Activated naive CD8-positive, alpha-beta T cell treated with anti-CD3 and anti-CD28 coated beads, Interleukin-2, amount 10 ng/mL, durations not matched to agents 7 days and 5 days (primary cell): Measurements from ENCODE around the gene DHX29. TPM values are rescaled to one million over a fixed set of nuclear protein-coding genes. Genes with fewer than 3 reads are reported as not detected.
A peak's percentile ranks its signal among the peaks of the same experiment; 100 is the strongest.
"Not testable (repeated sequence)": the region's sequence is repeated elsewhere in the genome, so short reads cannot be mapped to it uniquely, and the experiment has no call there.

ENCODE experiments used
- ATAC-seq: fragments of 150-1000 bp; cut with Tn5 transposase; one replicate; pipeline ENCODE4 v1.10.0; 2021; ENCODE audit warnings: low read depth, moderate library complexity
- POLR2A ChIA-PET: fragments of 350-600 bp; sonication (Branson Sonifier 250); formaldehyde crosslinking; loops from one replicate; lab custom pipeline; 2021; ENCODE audit warnings: antibody characterized with exemption; lab: Charles Lee
- DNase-seq: peaks from one replicate; pipeline ENCODE4 v3.0.0; 2021
- H3K27ac Mint-ChIP-seq: one replicate; pipeline ENCODE4 v1.8.0; 2022; ENCODE audit warnings: mild to moderate bottlenecking, mixed read lengths
- H3K27me3 Mint-ChIP-seq: one replicate; pipeline ENCODE4 v1.8.0; 2022; ENCODE audit warnings: mild to moderate bottlenecking, moderate library complexity, mixed read lengths
- H3K36me3 Mint-ChIP-seq: one replicate; pipeline ENCODE4 v1.8.0; 2021; ENCODE audit warnings: mild to moderate bottlenecking, mixed read lengths
- H3K4me1 Mint-ChIP-seq: one replicate; pipeline ENCODE4 v1.8.0; 2021; ENCODE audit warnings: mixed read lengths
- H3K4me3 Mint-ChIP-seq: one replicate; pipeline ENCODE4 v1.8.0; 2022; ENCODE audit warnings: mild to moderate bottlenecking, moderate library complexity, mixed read lengths
- H3K9me3 Mint-ChIP-seq: one replicate; pipeline ENCODE4 v1.8.0; 2021; ENCODE audit warnings: mixed read lengths
- total RNA-seq, 2 experiments: library from RNA; stranded (reverse); gene quantifications; one replicate each; pipeline ENCODE4 v1.2.3, GENCODE V29; 2021

DHX29 gene
- total RNA-seq, 2 experiments from 2014 or later: 17.4 to 18.9 TPM

DNA sequence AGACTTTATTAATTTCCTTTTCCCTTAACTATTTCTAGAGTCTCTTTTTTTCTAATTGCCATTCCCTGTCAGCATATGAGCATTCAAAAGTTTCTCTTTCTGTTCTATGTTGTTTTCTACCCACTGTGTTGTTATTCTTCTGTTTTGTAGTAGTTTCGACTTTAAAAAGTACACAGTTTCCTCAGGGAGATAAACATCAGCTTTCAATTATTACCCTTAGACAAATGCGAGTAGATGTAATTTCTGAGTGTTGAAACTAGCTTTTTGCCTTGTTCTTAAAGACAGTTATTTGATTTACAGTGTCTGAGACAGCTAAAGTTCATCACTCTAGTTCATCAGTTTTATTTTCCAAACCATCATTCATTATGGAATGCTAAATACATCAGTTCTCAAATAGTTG lies 19.8 kb upstream of the DHX29 start:
- ATAC-seq: no peak
- H3K27ac Mint-ChIP-seq: no peak overlapping the region
- POLR2A ChIA-PET: no interaction called here
- no peaks in the 10 kb centered on the region for H3K9me3 Mint-ChIP-seq
- H3K36me3 Mint-ChIP-seq: peaks cover 17% of the 10 kb centered on the region
- no peak for DNase-seq
- H3K4me1 Mint-ChIP-seq: peaks cover 11% of the 10 kb centered on the region
- no peaks in the 10 kb centered on the region for H3K27me3 Mint-ChIP-seq
- H3K4me3 Mint-ChIP-seq: no peak overlapping the region

DNA sequence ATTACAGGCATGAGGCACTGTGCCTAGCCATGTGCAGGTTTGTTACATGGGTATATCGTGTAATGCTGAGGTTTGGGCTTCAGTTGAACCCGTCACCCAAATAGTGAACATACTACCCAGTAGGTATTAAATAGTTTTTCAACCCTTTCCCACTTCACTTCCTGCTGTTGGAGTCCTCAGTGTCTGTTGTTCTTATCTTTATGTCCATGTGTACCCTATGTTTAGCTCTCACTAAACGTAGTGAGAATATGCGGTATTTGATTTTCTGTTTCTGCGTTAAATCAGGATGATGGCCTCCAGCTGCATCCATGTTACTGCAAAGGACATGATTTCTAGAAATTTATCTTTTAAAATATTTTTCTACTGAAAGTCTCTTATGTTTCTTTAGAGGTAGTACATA lies 18.1 kb upstream of the DHX29 start:
- Mint-ChIP-seq H3K36me3 (peaks cover 11% of the 10 kb centered on the region), H3K27ac (no peak overlapping the region), H3K27me3 (no peaks in the 10 kb centered on the region), H3K4me3 (no peak overlapping the region), H3K9me3 (no peaks in the 10 kb centered on the region), H3K4me1 (peaks cover 11% of the 10 kb centered on the region)
- ATAC-seq (no peak), DNase-seq (no peak)
- POLR2A ChIA-PET: no interaction called here

DNA sequence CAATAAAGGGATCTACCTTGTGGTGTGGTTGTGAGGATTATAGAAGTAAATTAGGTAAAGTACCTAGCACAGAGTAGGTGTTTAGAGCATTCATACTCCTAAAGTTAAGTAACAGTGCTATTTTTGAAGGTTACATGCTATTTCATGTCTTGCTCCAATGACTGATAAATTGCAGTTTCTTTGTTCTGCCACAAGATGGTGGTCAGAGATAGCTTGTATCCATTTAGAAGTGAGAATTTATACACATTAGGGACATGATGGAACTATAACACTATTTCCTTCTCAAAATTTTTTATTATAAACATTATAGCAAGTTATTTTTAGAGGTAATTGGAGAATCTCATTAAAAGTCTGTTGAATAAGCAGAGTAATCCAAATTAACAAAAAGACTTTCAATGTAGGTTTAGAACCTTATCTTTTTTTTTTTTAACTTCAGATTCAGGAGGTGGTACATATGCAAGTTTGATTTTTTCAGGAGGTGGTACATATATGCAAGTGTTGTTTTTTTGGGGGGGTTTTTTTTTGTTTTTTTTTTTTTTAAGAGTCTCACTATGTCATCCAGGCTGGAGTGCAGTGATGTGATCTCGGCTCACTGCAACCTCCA lies 17.4 kb upstream of the DHX29 start:
- Mint-ChIP-seq H3K9me3 (no peaks in the 10 kb centered on the region), H3K4me3 (no peak overlapping the region), H3K27me3 (no peaks in the 10 kb centered on the region), H3K27ac (no peak overlapping the region), H3K36me3 (peaks cover 7% of the 10 kb centered on the region), H3K4me1 (peaks cover 7% of the 10 kb centered on the region)
- ATAC-seq (peak; percentile 30), DNase-seq (no peak)
- POLR2A ChIA-PET: interaction anchor here (0.7 kb wide), 1 partner anchor 831 kb away, joined by 3 read pairs; no protein-coding TSS in a partner anchor

DNA sequence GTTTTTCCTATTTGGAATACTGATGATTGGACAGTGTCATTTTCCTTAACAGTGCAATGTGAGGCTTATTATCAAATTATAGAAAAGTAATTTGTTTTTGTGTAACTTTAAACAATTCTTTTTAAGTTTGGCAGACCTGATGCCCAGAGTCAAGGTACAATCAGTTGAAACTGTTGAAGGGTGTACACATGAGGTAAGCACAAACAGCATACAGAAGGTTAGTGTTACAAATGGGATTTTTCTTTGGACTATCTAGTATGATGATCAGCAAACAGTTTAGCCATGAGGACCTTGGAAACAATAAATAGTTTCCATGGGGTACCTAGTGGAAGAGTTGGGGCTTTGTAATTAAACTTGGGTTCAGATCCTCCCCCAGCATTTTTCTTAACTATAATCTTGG lies 16.5 kb upstream of the DHX29 start:
- no peaks in the 10 kb centered on the region for H3K9me3 Mint-ChIP-seq
- H3K27me3 Mint-ChIP-seq: no peaks in the 10 kb centered on the region
- H3K36me3 Mint-ChIP-seq: peaks cover 6% of the 10 kb centered on the region
- ATAC-seq (no peak), DNase-seq (no peak)
- H3K4me3 Mint-ChIP-seq: no peak overlapping the region
- H3K27ac Mint-ChIP-seq: no peak overlapping the region
- POLR2A ChIA-PET: no interaction called here
- H3K4me1 Mint-ChIP-seq: peaks cover 7% of the 10 kb centered on the region

DNA sequence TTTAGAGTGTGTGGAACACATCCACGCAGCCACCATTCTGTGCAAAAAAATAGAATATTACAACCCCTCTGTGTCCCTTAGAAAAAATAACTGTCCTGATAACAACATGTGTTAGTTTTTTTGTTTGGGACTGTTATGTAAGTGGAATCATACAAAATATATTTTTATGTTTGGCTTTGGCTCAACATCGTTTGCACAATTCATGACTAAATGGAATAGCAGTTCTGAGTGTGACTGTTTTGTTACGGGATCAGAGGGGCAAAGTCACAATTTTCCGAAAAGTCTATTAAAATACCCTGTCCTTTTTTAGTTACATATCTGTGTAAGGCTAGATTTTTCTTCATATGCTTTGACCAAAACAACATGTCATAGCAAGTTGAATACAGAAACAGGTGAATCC lies 13.1 kb upstream of the DHX29 start:
- peaks cover 7% of the 10 kb centered on the region for H3K4me1 Mint-ChIP-seq

DNA sequence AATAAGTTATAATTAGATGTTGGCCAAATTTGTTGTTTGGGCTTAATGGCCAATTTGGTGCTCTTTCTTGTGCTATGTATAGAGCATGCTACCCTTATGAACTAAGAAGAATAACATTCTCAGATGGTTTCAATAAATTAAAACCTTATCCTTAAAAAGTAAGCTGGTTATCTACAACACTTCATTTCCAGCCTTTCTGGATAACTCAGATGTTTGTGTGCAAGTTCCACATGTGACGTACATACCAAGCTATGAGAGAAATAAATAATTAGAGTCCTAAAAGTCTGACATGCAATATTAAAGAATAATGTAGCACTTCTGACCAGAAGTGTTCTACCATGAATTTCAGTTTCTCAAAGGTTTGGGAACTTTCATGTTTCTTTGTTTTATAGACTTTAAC lies 12.0 kb upstream of the DHX29 start:
- Mint-ChIP-seq H3K9me3 (peaks cover 6% of the 10 kb centered on the region), H3K36me3 (peaks cover 23% of the 10 kb centered on the region), H3K4me3 (no peak overlapping the region), H3K27ac (no peak overlapping the region), H3K4me1 (peaks cover 10% of the 10 kb centered on the region), H3K27me3 (no peaks in the 10 kb centered on the region)
- POLR2A ChIA-PET: no interaction called here
- DNase-seq: no peak
- ATAC-seq: no peak

More for the DNA sequence above, 13.1 kb upstream of the DHX29 start:
- POLR2A ChIA-PET: no interaction called here
- H3K27ac Mint-ChIP-seq: no peak overlapping the region
- H3K9me3 Mint-ChIP-seq: peaks cover 4% of the 10 kb centered on the region
- no peaks in the 10 kb centered on the region for H3K27me3 Mint-ChIP-seq
- no peak overlapping the region for H3K4me3 Mint-ChIP-seq
- no peak for DNase-seq
- H3K36me3 Mint-ChIP-seq: peaks cover 21% of the 10 kb centered on the region
- ATAC-seq: no peak

DNA sequence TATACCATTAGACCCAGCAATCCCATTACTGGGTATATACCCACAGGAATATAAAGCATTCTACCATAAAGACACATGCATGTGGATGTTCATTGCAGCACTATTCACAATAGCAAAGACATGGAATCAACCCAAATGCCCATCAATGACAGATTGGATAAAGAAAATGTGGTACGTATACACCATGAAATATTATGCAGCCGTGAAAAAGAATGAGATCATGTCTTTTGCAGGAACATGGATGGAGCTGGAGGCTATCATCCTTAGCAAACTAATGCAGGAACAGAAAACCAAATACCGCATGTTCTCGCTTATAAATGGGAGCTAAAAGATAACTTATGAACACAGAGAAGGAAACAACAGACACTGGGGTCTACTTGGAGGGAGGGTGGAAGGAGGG lies 10.7 kb upstream of the DHX29 start:
- DNase-seq, H3K4me3 Mint-ChIP-seq, ATAC-seq, H3K9me3 Mint-ChIP-seq, H3K27ac Mint-ChIP-seq, H3K27me3 Mint-ChIP-seq, POLR2A ChIA-PET: not testable (repeated sequence)
- peaks cover 18% of the 10 kb centered on the region for H3K4me1 Mint-ChIP-seq
- peaks cover 30% of the 10 kb centered on the region for H3K36me3 Mint-ChIP-seq

DNA sequence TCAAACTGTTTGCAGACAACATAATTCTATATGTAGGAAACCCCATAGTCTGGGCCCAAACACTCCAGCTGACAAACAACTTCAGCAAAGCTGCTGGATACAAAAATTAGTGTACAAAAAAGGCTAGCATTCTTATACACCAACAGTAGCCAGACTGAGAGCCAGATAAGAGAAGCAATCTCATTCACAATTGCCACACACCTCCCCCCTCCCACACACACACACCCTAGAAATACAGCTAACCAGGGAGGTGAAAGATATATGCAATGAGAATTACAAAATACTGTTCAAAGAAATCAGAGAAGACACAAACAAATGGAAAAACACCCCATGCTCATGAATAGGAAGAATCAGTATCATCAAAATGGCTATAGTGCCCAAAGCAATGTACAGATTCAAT lies 9.3 kb upstream of the DHX29 start:
- Mint-ChIP-seq H3K9me3 (peaks cover 8% of the 10 kb centered on the region), H3K4me1 (peaks cover 20% of the 10 kb centered on the region), H3K27ac (no peak overlapping the region), H3K4me3 (no peak overlapping the region), H3K36me3 (peaks cover 33% of the 10 kb centered on the region), H3K27me3 (no peaks in the 10 kb centered on the region)
- DNase-seq: no peak
- ATAC-seq: no peak
- POLR2A ChIA-PET: no interaction called here

DNA sequence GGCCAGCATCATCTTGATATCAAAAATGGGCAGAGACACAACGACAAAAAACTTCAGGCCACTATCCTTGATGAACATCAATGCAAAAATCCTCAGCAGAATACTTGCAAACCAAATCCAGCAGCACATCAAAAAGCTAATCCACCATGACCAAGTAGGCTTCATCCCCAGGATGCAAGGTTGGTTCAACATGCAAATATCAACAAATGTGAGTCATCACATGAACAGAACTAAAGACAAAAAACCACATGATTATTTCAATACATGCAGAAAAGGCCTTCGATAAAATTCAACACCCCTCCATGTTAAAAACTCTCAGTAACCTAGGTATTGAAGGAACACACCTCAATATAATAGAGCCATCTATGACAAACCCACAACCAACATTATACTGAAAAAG lies 8.8 kb upstream of the DHX29 start:
- Mint-ChIP-seq H3K9me3 (peaks cover 8% of the 10 kb centered on the region), H3K27me3 (no peaks in the 10 kb centered on the region), H3K27ac (no peak overlapping the region), H3K4me3 (no peak overlapping the region), H3K4me1 (peaks cover 23% of the 10 kb centered on the region), H3K36me3 (peaks cover 36% of the 10 kb centered on the region)
- POLR2A ChIA-PET: no interaction called here
- DNase-seq (no peak), ATAC-seq (no peak)

DNA sequence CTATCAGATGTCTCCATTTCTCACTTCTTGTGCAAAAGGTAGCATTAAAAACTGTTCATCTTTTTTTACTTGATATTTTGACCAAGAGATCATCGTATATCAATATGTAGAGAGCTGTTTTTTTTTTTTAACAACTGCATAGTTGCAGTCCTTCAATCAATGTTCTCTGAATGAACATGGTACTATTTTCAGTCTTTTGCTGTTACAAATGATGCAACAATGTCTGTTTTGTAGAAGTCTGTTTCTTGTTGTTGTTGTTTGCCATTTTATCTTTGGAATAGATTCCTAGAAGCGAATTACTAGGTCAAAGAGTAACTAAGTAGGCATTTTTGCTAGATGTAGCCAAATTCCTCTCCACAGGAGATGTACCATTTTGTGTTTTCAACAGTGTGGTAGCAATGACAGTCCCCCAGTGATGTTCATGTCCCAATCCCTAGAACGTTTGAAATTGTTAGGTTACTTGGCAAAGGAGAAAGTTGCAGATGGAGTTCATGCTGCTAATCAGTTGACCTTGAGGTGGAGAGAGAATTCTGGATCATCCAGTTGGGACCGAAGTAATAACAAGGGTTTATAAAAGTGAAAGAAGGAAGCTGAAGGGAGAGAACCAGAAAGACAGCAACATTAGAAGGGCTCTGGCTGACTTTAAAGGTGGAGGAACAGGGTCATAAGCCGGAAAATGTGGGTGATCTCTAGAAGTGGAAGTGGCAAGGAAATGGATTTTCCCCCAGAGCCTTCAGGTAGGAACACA lies 6.5 kb upstream of the DHX29 start:
- H3K27me3 Mint-ChIP-seq: no peaks in the 10 kb centered on the region
- ATAC-seq (no peak), DNase-seq (no peak)
- peaks cover 42% of the 10 kb centered on the region for H3K36me3 Mint-ChIP-seq
- POLR2A ChIA-PET: no interaction called here
- H3K27ac Mint-ChIP-seq: no peak overlapping the region
- H3K4me1 Mint-ChIP-seq: peaks cover 26% of the 10 kb centered on the region
- no peak overlapping the region for H3K4me3 Mint-ChIP-seq
- peaks cover 8% of the 10 kb centered on the region for H3K9me3 Mint-ChIP-seq

DNA sequence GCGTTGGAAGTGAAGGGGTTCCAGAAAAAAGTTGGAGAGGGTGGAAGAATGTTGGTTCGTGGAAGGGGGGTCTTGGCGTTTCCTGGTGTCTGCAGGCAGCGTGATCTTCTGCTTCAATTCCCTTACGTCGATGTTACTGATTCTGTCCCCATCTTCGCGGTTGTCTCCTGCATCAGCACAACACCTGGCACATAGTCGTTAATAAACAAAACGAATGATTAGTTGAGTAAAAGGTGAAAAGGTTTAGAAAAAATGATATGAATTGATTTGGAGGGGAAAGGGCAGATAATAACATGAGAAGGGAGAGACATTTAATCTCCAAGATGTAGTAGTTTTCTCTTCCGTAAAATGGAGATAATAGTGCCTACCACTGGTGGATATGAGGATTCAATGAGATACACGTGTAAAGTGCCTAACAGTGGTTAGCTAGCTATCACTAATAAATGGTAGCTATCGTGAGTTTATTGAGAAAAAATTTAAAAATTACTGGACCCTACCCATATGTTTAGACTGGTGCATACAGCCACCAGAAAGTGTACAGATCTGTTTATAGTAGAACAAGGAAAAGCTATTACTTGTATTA lies 851 bp upstream of the DHX29 start:
- POLR2A ChIA-PET: interaction anchor here (0.6 to 1.7 kb wide), 8 partner anchors 11 to 793 kb away, joined by 3 to 4 read pairs (median 3); no protein-coding TSS in a partner anchor
- Mint-ChIP-seq H3K27me3 (no peaks in the 10 kb centered on the region), H3K36me3 (peaks cover 18% of the 10 kb centered on the region), H3K4me1 (peaks cover 12% of the 10 kb centered on the region), H3K9me3 (peaks cover 1% of the 10 kb centered on the region), H3K4me3 (no peak overlapping the region), H3K27ac (no peak overlapping the region)
- peak; percentile 9 for ATAC-seq
- no peak for DNase-seq

DNA sequence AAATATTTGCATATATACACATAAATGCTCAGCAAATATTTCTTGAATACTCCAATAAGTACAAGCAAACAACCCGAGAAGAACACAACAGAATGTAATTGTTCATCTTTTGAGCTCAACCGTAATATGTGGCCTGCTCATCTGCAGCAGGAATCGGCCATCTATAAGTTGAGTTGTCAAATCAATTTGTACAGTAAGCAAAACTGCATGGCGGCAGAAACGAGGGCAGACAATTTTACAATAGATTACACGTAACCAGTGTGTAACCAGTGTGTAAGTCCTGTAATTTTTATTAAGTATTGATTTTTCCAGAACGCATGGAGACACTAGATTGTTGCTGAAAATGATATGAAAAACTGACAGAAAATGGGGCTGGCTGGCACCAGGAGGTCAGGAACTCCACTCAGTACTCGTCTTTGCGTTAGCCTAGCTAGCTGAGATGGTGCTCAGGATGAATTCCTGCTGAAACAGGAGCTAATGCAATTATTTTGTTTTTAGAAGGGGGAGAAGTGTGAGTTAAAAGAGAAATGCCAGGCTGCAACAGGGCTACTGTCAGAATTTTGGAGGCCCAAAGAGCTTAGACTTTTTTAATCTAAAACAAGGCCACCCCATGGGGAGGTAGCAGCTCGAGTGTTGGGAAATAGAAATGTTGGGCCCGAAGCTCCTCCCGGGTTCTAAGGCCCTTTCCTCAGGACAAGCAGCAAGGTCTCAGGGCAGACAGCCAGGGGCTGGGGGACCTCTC lies 682 bp downstream of the DHX29 start:
- peaks cover 21% of the 10 kb centered on the region for H3K36me3 Mint-ChIP-seq
- H3K27ac Mint-ChIP-seq: no peak overlapping the region
- H3K4me3 Mint-ChIP-seq: no peak overlapping the region
- H3K27me3 Mint-ChIP-seq: no peaks in the 10 kb centered on the region
- DNase-seq: no peak
- H3K9me3 Mint-ChIP-seq: peaks cover 1% of the 10 kb centered on the region
- peaks cover 10% of the 10 kb centered on the region for H3K4me1 Mint-ChIP-seq
- ATAC-seq: no peak
- POLR2A ChIA-PET: interaction anchor here (0.6 to 1.7 kb wide), 11 partner anchors 8 to 637 kb away, joined by 3 to 4 read pairs (median 3); no protein-coding TSS in a partner anchor

DNA sequence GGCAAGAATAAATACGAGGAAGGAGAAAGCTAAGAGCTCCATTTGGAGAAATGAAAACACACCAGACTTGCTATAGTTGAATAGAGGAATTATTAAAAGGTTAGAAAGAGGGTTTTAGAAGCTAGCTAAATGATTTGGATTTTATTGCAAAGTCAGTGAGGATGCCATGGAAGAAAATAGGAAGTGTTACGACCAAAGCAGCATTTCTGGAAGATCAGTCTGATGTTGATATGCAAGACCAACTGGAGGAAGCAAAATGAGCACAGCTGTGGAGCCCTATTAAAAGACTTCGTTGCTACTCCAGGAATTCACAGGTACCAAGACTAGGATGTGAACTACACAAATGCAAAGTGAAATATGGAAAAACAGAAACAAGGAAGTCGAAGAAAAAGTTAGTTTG lies 2.1 kb downstream of the DHX29 start:
- no peak for ATAC-seq
- no peak overlapping the region for H3K4me3 Mint-ChIP-seq

More for the DNA sequence above, 2.1 kb downstream of the DHX29 start:
- Mint-ChIP-seq H3K27ac (no peak overlapping the region), H3K9me3 (peaks cover 1% of the 10 kb centered on the region), H3K27me3 (no peaks in the 10 kb centered on the region), H3K4me1 (peaks cover 4% of the 10 kb centered on the region), H3K36me3 (peaks cover 20% of the 10 kb centered on the region)
- POLR2A ChIA-PET: interaction anchor here (0.5 kb wide), 1 partner anchor 146 kb away, joined by 3 read pairs; no protein-coding TSS in a partner anchor
- DNase-seq: no peak
